ENCODE results near the gene SHC1.

DNA sequence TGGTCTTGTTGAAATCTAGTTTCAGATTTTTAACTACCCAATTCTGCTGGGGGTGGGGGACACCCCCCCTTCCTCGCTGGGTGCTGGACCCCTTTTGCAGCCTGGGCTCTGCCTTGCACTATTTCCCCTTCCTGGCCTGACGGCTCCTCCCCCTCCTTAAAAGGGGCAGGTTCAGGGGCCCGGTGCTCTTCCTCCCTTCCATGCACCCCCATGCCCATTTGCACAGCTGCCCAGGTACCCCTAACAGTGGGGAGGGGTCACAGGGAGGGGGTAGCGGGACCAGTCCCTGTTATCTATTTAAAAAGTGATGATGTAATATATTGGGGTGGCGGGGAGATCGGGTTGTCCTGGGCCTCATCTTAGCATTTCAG, 47.4 kb upstream of the SHC1 start:
- TF ChIP-seq POLR2A (IDR thresholded peaks at IDR 0.05; ENCODE audit: low read length): no peak
- no peak for TF ChIP-seq GATA1 (IDR thresholded peaks at IDR 0.05; ENCODE audit: low read depth, low read length)

Measured in erythroblast (primary cell).